PC-3 (cell line): ENCODE data around the gene TBC1D5. TPM values are rescaled to one million over a fixed set of nuclear protein-coding genes. Genes with fewer than 3 reads are reported as not detected.
"Not testable (repeated sequence)": the region's sequence is repeated elsewhere in the genome, so short reads cannot be mapped to it uniquely, and the experiment has no call there.

Source experiments
- ATAC-seq: fragments of 200-7000 bp; cut with Tn5 transposase; 2 replicates; pipeline ENCODE4 v1.9.1; 2020; ENCODE audit warnings: mild to moderate bottlenecking, moderate library complexity
- BruUV-seq: library from RNA; stranded (reverse); fragments of 400-500 nt; replicated peaks from 2 replicates; lab custom pipeline; 2021; lab: Mats Ljungman, UMichigan
- CTCF ChIA-PET: fragments of 300-600 bp; sonication (Branson Sonifier 250); formaldehyde crosslinking; loops from one replicate; lab custom pipeline; 2022; ENCODE audit warnings: antibody characterized with exemption; lab: Charles Lee
- POLR2A ChIA-PET: fragments of 300-600 bp; sonication (Branson Sonifier 250); formaldehyde crosslinking; loops from one replicate; lab custom pipeline; 2022; ENCODE audit warnings: antibody characterized with exemption; ENCODE audit not compliant: unreplicated experiment; lab: Charles Lee
- DNase-seq: peaks from one replicate; pipeline ENCODE4 v3.0.0-alpha.2; 2015
- H2AFZ ChIP-seq: fragments of 300-600 bp; sonication (generic); 2 replicates; pipeline ENCODE4 v1.6.0; 2016; ENCODE audit warnings: antibody characterized with exemption, low read length
- H3F3A ChIP-seq: fragments of 300-600 bp; sonication (generic); one replicate; pipeline ENCODE4 v1.6.0; 2017; ENCODE audit warnings: antibody characterized with exemption, low read length, control low read depth, mild to moderate bottlenecking; ENCODE audit not compliant: unreplicated experiment
- H3K27ac ChIP-seq: fragments of 300-600 bp; sonication (generic); 2 replicates; pipeline ENCODE4 v1.5.1; 2016; ENCODE audit warnings: mild to moderate bottlenecking, low read length
- H3K27me3 ChIP-seq: fragments of 300-600 bp; sonication (generic); 2 replicates; pipeline ENCODE4 v1.6.1; 2016; ENCODE audit warnings: low read length, mixed read lengths
- H3K36me3 ChIP-seq: fragments of 300-600 bp; sonication (generic); 2 replicates; pipeline ENCODE4 v1.6.1; 2016; ENCODE audit warnings: low read depth, mixed run types, low read length, mixed read lengths
- H3K4me1 ChIP-seq: fragments of 300-600 bp; sonication (generic); 2 replicates; pipeline ENCODE4 v1.5.1; 2016; ENCODE audit warnings: low read length; ENCODE audit not compliant: insufficient read depth
- H3K4me2 ChIP-seq: fragments of 300-600 bp; sonication (generic); 2 replicates; pipeline ENCODE4 v1.6.0; 2016; ENCODE audit warnings: low read length
- H3K4me3 ChIP-seq: fragments of 300-600 bp; sonication (generic); 2 replicates; pipeline ENCODE4 v1.5.1; 2016; ENCODE audit warnings: mild to moderate bottlenecking, low read length, mixed read lengths
- H3K79me2 ChIP-seq: fragments of 300-600 bp; sonication (generic); 2 replicates; pipeline ENCODE4 v1.6.1; 2017; ENCODE audit warnings: low read length, mixed read lengths
- H3K9ac ChIP-seq: fragments of 300-600 bp; sonication (generic); 2 replicates; pipeline ENCODE4 v1.6.0; 2016; ENCODE audit warnings: mild to moderate bottlenecking, low read length
- H3K9me2 ChIP-seq: fragments of 300-600 bp; sonication (generic); replicated peaks from 2 replicates; pipeline ENCODE4 v1.6.1; 2016; ENCODE audit warnings: mixed run types, low read length, mixed read lengths
- H3K9me3 ChIP-seq: fragments of 300-600 bp; sonication (generic); 2 replicates; pipeline ENCODE4 v1.6.1; 2016; ENCODE audit warnings: low read length, mixed read lengths
- H4K20me1 ChIP-seq: fragments of 300-600 bp; sonication (generic); 2 replicates; pipeline ENCODE4 v1.6.1; 2016; ENCODE audit warnings: low read length, mixed read lengths
- CTCF ChIP-seq: fragments of 300-600 bp; sonication (generic); conservative IDR thresholded peaks from 2 replicates; pipeline ENCODE4 v1.5.1; 2017; ENCODE audit warnings: antibody characterized with exemption, low read depth, mild to moderate bottlenecking, low read length
- EZH2 ChIP-seq: fragments of 300-600 bp; sonication (generic); IDR thresholded peaks from one replicate; pipeline ENCODE4 v1.6.1; 2017; ENCODE audit warnings: antibody characterized with exemption, mild to moderate bottlenecking, low read length; ENCODE audit not compliant: unreplicated experiment
- EZH2phosphoT487 ChIP-seq: fragments of 300-600 bp; sonication (generic); IDR thresholded peaks from 2 replicates; pipeline ENCODE4 v1.6.1; 2018; ENCODE audit warnings: mild to moderate bottlenecking, antibody characterized with exemption, low read length, borderline replicate concordance
- intact Hi-C: fragments of 100-400 bp; cut with micrococcal nuclease; formaldehyde crosslinking; loops from 2 replicates; pipeline ENCODE4 v1.9.0; 2023
- total RNA-seq: library from RNA; depleted of rRNA; stranded (reverse); fragments of >200 nt; gene quantifications from 2 replicates; pipeline ENCODE4 v1.2.3, GENCODE V29; 2014

Gene TBC1D5
- total RNA-seq, 1 experiment from 2014 or later = 54.5 TPM

DNA sequence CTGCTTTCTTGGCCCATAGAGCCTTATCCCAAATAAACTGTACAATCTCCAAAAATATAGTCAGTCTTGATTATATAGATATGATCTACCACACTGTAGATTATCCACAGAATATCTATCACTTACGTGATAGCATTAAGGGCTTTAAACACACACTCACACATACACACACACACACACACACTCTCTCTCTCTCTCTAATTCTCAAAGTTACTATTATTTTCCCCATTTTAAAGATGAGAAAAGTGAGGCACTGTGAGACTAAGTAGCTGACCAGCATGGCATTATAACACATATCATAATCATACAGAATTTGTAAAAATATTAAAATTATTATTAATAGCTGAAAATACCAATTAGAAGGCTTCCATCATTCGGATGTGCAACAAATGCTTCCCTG, 4.2 kb downstream of the TBC1D5 start:
- Histone ChIP-seq H3K9ac (no peak overlapping the region), H3K4me1 (peaks cover 19% of the 10 kb centered on the region), H3K4me3 (no peak overlapping the region), H2AFZ (no peak overlapping the region), H3K9me2 (no peaks in the 10 kb centered on the region), H4K20me1 (no peaks in the 10 kb centered on the region), H3K9me3 (no peaks in the 10 kb centered on the region), H3K36me3 (no peaks in the 10 kb centered on the region), H3K27ac (no peak overlapping the region), H3F3A (peaks cover 4% of the 10 kb centered on the region), H3K79me2 (peaks cover 77% of the 10 kb centered on the region), H3K27me3 (no peaks in the 10 kb centered on the region), H3K4me2 (no peak overlapping the region)
- no TSS peak for BruUV-seq
- DNase-seq = no peak
- ChIA-PET CTCF (no interaction called here), POLR2A (no interaction called here)
- TF ChIP-seq CTCF = no peak
- TF ChIP-seq EZH2phosphoT487 = no peak
- TF ChIP-seq EZH2 = no peak
- intact Hi-C loops = no loop called here
- no peak for ATAC-seq

DNA sequence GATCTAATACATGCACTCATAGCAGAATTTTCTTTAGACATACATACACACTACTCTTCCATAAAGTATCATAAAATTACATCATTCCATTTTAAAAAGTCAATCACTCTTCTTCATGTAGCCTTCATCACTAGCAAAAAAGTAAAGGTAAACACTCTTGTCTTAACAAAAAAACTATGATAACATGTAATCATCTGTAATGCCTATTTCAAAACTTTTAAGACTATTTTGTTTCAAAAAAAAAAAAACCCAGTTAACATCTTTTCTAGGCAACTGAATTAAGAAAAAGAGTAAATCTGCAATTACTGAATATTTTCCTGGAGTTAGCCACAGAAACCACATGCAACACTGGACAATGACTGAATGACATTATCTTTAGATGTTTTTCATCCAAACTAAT, 4.8 kb downstream of the TBC1D5 start:
- Histone ChIP-seq H3K9me3 (no peaks in the 10 kb centered on the region), H3K27me3 (no peaks in the 10 kb centered on the region), H4K20me1 (no peaks in the 10 kb centered on the region), H3K4me2 (no peak overlapping the region), H3K4me3 (no peak overlapping the region), H3K4me1 (peaks cover 16% of the 10 kb centered on the region), H3K79me2 (peaks cover 82% of the 10 kb centered on the region), H3K9me2 (no peaks in the 10 kb centered on the region), H3F3A (peaks cover 4% of the 10 kb centered on the region), H3K9ac (no peak overlapping the region), H2AFZ (no peak overlapping the region), H3K36me3 (no peaks in the 10 kb centered on the region), H3K27ac (no peak overlapping the region)
- no TSS peak for BruUV-seq
- no peak for ATAC-seq
- TF ChIP-seq EZH2phosphoT487 = no peak
- no peak for TF ChIP-seq CTCF
- TF ChIP-seq EZH2 = no peak
- POLR2A ChIA-PET = no interaction called here
- CTCF ChIA-PET = no interaction called here
- DNase-seq = no peak
- intact Hi-C loops = no loop called here

DNA sequence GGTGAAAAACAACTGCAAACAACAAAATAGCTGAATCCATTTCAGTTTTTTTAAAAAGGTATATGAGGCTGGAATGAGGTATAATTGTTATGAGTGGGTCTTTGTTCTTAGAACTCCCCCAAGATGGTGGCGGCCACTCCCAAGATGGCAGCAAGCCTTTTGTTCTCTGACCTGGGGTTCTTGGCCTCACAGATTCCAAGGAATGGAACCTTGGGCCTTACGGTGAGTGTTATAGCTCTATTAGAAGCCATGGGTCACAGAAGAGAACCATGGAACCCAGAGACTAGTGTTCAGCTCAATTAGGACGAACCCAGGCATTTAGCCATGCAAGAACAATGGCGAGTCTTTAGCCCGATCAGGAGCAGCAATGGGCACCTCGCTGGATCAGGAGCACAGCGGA, 7.1 kb downstream of the TBC1D5 start:
- DNase-seq, BruUV-seq, ATAC-seq, H3K9me2 ChIP-seq, H3K27me3 ChIP-seq, H3K27ac ChIP-seq, CTCF ChIA-PET, H3K9ac ChIP-seq, H3F3A ChIP-seq, intact Hi-C loops, H3K36me3 ChIP-seq, H2AFZ ChIP-seq, H3K9me3 ChIP-seq, H3K4me1 ChIP-seq, H4K20me1 ChIP-seq, POLR2A ChIA-PET, H3K4me2 ChIP-seq, H3K4me3 ChIP-seq: not testable (repeated sequence)
- peaks cover 71% of the 10 kb centered on the region for H3K79me2 ChIP-seq
